ENCODE data around the gene TNFRSF13B. TPM values are rescaled to one million over a fixed set of nuclear protein-coding genes. Genes with fewer than 3 reads are reported as not detected.

Gene TNFRSF13B
- total RNA-seq, 1 donor, result not detected

GRCh38 chr17:16927641-16928321 lies 44.1 kb downstream of the TNFRSF13B start:
- H3K27ac ChIP-seq (ENCODE audit: low read depth, low read length), result no peak overlapping the region
- no peak overlapping the region for H3K4me3 ChIP-seq (ENCODE audit: insufficient read depth, low read length)
- peaks cover 14% of the 10 kb centered on the region for H3K27me3 ChIP-seq (ENCODE audit: insufficient read depth, low read length)
- H3K36me3 ChIP-seq (ENCODE audit: insufficient read depth, low read length), result no peaks in the 10 kb centered on the region
- H4K20me1 ChIP-seq (ENCODE audit: insufficient read depth, low read length), result no peaks in the 10 kb centered on the region
- H2AFZ ChIP-seq (ENCODE audit: low read length), result no peak overlapping the region
- no peaks in the 10 kb centered on the region for H3K79me2 ChIP-seq (ENCODE audit: insufficient read depth, low read length)
- no peak for TF ChIP-seq CTCF (IDR thresholded peaks at IDR 0.05; ENCODE audit: extremely low read depth, low read depth, low read length)
- no peaks in the 10 kb centered on the region for H3K4me1 ChIP-seq (ENCODE audit: insufficient read depth, low read length)
- no peaks in the 10 kb centered on the region for H3K9me3 ChIP-seq (ENCODE audit: low read depth, low read length)
- no peak overlapping the region for H3K4me2 ChIP-seq (ENCODE audit: insufficient read depth, low read length)
- peak; percentile 38 for DNase-seq (ENCODE audit: insufficient read length, low spot score, missing footprints)

- peak; percentile 76 for DNase-seq (ENCODE audit: insufficient read length, low spot score, missing footprints)
- H3K4me2 ChIP-seq (ENCODE audit: insufficient read depth, low read length), result no peak overlapping the region
These were observed 45.1 kb downstream of the TNFRSF13B start for GRCh38 chr17:16926571-16927451.

GRCh38 chr17:16926061-16926511 lies 45.8 kb downstream of the TNFRSF13B start:
- Histone ChIP-seq H3K4me2 (ENCODE audit: insufficient read depth, low read length) (no peak overlapping the region), H3K27ac (ENCODE audit: low read depth, low read length) (no peak overlapping the region), H3K4me3 (ENCODE audit: insufficient read depth, low read length) (no peak overlapping the region), H2AFZ (ENCODE audit: low read length) (no peak overlapping the region), H3K27me3 (ENCODE audit: insufficient read depth, low read length) (peaks cover 7% of the 10 kb centered on the region), H4K20me1 (ENCODE audit: insufficient read depth, low read length) (no peaks in the 10 kb centered on the region), H3K4me1 (ENCODE audit: insufficient read depth, low read length) (no peaks in the 10 kb centered on the region), H3K79me2 (ENCODE audit: insufficient read depth, low read length) (no peaks in the 10 kb centered on the region), H3K36me3 (ENCODE audit: insufficient read depth, low read length) (no peaks in the 10 kb centered on the region), H3K9me3 (ENCODE audit: low read depth, low read length) (no peaks in the 10 kb centered on the region)
- DNase-seq (ENCODE audit: insufficient read length, low spot score, missing footprints), result peak; percentile 47
- no peak for TF ChIP-seq CTCF (IDR thresholded peaks at IDR 0.05; ENCODE audit: extremely low read depth, low read depth, low read length)

More at GRCh38 chr17:16926571-16927451, 45.1 kb downstream of the TNFRSF13B start:
- H3K79me2 ChIP-seq (ENCODE audit: insufficient read depth, low read length), result no peaks in the 10 kb centered on the region
- H3K36me3 ChIP-seq (ENCODE audit: insufficient read depth, low read length), result no peaks in the 10 kb centered on the region
- no peaks in the 10 kb centered on the region for H3K4me1 ChIP-seq (ENCODE audit: insufficient read depth, low read length)
- H3K27ac ChIP-seq (ENCODE audit: low read depth, low read length), result no peak overlapping the region
- no peaks in the 10 kb centered on the region for H4K20me1 ChIP-seq (ENCODE audit: insufficient read depth, low read length)
- no peak overlapping the region for H3K4me3 ChIP-seq (ENCODE audit: insufficient read depth, low read length)
- no peak overlapping the region for H2AFZ ChIP-seq (ENCODE audit: low read length)
- peaks cover 7% of the 10 kb centered on the region for H3K27me3 ChIP-seq (ENCODE audit: insufficient read depth, low read length)
- H3K9me3 ChIP-seq (ENCODE audit: low read depth, low read length), result no peaks in the 10 kb centered on the region
- TF ChIP-seq CTCF (IDR thresholded peaks at IDR 0.05; ENCODE audit: extremely low read depth, low read depth, low read length), result no peak

Data from osteoblast (primary cell).